Activated T-cell treated with anti-CD3 and anti-CD28 coated beads for 4 hours (primary cell): ENCODE results near the gene RPL22L1.
"Not testable (repeated sequence)": the region's sequence is repeated elsewhere in the genome, so short reads cannot be mapped to it uniquely, and the experiment has no call there.

Experiments
- DNase-seq: peaks from one replicate; pipeline ENCODE4 v3.0.0-alpha.2; 2020

RPL22L1 gene

DNA sequence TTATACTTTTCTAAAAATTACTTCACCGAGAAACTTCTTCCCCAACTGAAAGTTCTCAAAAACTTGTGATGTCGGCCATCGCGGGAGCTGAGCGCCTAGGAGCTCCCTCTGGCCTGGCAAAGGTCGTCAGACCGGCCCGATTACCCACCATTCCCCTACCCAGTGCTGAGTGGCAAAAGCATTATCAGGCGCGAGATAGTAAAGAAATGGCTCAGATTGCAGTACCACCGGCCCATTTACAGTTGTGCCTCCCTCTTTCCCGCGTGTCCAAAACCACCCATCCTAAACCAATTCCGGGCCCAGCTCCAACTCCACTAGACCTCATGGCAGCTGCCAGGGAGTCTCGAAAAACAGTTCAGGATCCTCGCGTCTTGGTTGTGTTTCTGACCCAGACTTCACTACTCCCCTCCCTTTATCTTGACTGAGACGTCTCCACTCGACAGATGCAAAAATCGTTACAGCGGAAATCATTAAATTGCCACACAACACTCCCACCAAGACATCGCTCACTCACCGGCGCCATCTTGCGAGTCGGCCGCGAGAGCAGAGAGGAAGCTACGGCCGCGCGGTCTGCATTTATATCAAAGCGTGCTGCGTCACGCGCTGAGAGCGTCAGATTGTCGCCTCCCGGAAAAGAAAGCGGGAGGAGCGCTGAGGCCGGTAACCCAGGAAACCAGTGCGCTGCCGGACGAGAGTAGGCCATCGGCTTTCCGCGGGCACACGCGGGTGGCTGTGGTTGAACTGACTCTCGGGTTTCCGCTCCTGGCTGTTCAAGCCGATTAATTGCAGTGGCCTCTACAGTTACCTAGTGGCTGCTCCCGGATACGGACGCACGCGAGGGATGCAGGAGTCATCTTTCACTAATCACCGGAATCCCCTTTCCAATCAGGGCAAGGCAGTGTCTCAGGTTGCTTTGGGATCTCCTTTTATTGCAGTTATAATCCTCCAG lies at the start of gene RPL22L1:
Gene RPL22L1 (minus strand): TSS at position 551 of the 949 bp plus-strand sequence. CDS start 28 bp downstream, at position 523.
- DNase-seq = peak; percentile 87

DNA sequence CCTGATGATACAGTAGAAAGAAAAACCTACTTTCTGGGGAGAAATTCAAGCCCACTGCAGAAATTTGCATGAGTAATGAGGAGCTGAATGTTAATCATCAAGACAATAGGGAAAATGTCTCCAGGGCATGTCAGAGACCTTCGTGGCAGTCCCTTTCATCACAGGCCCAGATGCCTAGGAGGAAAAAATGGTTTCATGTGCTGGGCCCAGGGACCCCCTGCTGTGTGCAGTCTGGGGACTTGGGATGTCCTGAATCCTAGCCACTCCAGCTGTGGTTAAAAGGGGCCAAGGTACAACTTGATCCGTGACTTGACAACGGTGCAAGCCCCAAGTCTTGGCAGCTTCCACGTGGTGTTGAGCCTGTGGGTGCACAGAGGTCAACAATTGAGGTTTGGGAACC lies 48.7 kb upstream of the RPL22L1 start:
- DNase-seq = no peak

DNA sequence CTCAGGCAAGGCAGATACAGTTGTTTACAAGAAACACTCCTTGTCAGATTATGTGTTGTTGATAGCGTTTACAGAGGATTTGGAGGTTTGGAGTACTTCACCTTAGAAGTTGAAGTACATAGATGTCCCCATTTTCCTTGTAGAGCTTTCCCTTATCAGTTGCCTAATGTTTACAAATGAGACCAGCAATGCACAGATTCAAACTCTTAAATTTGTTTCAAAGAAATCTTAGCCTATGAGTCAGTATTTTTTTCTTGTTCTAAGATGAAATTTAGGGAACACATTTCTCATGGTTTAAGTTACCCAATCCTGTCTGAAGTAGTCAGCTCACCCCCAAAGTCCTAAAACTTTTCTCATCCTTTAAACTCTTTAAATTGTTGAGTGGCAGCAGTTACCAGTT lies 44.7 kb upstream of the RPL22L1 start:
- no peak for DNase-seq

DNA sequence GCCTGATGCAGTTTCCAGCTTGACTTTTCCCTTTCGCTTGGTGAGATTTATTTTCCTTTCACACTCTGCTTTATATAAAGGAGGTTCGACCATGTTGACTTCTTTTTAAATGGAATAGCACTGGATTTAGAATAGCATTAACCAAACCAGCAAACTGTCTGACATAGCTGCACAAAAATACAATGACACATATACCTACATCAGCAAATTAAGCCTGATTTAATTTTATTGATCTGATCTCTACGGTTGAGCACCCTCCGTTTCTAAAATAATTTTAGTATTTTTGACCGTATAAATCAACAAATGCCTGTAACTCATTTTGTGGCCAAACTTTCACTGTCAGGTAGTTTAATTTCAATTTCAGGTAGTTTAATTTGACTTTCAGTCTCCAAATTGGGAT lies 44.2 kb upstream of the RPL22L1 start:
- DNase-seq = no peak

DNA sequence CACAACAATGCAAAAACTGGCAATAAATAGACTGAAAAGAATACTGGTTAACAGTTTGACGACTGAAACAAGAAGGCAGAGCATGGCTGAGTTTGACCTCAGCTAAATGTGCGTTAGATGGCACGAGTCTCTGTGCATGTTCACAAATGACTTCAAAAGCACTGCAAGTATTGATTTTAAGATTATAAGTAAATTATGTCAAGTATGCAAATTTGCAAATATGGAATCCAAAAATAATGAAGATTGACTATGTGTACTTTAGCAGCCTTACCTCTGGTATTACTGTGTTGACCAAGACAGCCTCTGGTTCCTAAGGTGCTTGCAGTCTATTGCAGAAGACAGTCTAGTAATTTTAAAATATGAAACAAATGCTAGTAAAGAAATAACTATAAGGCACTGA lies 41.1 kb upstream of the RPL22L1 start:
- no peak for DNase-seq

DNA sequence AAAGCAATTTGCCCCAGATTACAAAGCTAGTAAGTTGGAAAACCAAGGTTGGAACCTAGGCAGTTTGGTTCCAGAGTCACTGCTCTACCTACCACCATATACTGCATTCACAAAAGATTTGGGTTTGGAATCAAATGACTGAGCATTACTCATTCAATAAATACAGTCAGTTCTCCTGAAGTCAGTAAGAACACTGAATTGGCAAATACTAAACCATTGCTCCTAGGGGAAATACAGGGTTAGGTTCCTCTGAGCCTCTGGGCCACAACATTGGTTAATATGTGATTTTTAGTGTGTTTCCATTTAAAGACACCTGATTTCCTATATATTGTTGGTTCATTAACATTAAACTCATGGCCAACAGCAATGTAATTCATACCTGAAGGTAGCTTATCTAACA lies 40.5 kb upstream of the RPL22L1 start:
- DNase-seq = no peak

DNA sequence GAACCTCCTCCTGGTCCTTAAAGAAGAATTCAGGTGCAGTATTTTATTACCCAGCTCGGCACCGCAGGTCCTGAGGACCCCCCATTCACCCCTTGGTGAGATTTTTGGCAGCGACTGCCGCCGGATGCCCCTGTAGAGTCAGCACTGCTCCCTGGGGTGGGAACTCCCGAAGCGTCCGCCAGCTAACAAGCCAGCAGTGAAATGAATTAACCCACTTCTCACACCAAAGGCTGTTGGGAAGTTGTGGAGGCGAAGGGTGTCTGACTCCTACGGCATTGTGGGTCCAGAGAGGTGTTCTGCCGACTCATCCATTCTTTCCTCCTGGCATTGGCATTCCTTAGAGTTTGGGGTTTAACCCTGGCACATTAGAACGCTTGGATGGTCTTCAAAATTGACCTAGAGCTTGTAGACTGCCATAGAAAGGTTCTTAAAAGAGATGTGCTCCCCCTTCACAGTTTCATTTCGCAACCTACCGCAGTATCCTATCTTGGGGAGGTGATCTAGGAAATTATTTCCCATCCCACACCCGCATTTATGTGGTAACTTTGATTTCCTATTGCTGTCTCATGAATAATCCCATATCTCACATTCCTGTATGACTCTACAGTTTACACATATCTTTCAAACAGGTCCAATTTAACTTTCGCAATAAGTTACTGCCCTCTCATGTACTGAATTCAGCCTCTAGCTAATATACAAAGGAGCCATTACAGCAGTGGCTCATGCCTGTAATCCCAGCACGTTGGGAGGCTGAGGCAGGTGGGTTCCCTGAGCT lies 39.3 kb upstream of the RPL22L1 start:
- DNase-seq = no peak

DNA sequence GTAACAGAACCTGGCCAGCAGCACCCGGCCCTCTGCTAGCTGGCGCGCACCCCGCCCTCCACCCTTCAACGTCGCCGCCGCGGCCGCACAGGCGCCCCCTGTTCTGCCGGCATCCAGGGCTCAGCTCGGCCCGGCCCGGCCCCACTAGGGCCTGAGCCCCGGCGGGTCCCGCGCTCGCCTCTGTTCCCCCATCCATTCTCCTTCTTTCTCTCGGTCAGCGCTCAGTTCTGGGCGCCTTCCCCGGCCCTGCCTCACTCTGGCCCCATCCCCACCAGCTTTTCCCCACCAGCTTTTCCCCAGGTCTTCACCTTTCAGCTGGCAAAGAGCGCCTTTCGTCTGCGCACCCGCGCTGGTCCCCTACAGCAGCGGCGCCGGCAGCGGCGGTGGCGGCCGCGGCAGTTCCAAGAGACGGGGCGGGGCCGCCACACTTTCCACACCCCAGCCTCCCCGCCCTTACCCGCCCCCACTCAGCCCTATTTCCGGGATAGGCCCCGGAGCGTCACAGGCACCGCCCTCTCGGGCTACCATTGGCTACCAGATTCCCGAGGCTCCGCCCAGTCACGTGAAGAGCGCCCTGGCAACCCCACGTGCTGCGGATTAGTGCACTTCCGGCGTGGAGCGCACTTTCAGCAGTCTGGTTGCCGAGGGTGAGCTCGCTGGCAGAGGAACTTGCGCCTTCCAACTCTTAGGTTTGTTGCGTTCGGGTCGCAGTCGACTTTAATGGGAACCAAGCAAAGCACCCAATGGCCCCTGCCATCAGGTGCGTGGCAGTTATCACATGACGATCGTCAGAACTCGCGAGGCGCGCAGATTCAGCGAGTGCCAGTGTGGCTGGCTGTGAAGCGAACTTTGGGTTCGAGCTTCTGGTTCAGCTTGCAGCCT lies 38.5 kb upstream of the RPL22L1 start, which contains the start of gene EIF5A2:
Gene EIF5A2 (minus strand): TSS at position 403 of the 882 bp plus-strand sequence. CDS start 831 bp downstream, outside the sequence.
- peak; percentile 95 for DNase-seq

DNA sequence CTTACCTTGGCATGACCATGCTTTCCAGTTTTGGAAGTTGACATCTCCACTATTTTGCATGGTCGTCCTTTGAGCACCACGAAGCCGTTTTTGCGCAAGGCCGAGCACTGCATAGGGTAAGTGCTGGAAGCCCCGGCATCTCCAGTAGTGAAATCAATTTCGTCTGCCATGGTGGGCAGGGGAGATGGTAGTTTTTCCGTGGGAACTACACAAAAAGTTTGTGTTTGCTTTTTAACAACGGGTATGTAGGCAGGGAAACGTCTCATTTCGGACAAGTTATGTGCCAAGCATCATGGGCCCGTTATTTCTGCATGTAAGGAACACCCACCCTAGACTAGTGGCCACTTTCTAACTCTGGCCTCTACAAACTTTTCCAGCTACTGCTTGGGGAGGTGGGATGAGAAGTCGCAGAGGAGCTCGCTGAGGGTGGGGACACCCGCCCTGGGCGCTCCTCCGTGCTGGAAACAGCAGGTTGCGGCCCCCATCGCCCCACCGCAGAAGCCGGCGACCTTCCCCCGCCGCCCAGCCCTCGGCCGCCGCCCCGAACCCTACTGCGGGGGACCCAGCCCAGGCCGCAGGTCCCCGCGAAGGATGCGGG lies 37.7 kb upstream of the RPL22L1 start:
- DNase-seq = no peak

DNA sequence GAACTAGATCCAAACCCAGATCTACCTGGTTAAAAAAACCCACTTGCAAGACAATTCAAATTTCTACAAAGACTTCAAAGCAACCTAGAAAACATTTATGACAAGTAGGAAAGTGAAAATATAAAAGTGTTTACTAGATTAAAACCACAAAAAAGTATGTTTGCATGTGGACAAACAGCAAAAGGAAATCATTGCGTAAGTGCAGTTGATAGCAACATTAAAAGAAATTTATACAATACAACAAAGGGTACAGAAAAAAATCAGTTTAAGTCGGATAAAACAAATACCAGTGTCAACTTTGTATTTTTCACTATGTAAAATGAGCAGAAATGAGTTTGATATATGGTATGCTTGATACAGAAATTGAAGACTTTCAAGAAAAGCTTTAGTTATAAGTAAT lies 35.9 kb upstream of the RPL22L1 start:
- DNase-seq = no peak

DNA sequence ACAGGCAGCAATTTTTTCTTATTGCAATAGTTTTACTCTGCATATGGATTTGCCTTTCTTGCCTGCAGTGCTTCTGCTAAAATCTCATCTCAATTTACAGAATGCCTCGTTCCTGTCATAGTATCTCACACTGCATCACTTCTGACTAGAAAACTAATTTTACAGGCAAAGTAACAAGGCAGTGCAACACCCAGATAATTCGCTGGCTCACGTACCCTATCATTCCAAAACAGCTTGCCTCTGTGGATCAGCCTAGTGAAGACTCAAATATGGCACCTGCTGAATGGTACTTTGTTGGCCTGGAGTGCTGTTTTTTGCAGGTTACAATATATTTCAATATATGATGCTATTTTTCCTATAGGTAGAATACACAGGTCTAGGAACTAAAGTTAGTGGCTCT lies 33.1 kb upstream of the RPL22L1 start:
- DNase-seq = no peak

DNA sequence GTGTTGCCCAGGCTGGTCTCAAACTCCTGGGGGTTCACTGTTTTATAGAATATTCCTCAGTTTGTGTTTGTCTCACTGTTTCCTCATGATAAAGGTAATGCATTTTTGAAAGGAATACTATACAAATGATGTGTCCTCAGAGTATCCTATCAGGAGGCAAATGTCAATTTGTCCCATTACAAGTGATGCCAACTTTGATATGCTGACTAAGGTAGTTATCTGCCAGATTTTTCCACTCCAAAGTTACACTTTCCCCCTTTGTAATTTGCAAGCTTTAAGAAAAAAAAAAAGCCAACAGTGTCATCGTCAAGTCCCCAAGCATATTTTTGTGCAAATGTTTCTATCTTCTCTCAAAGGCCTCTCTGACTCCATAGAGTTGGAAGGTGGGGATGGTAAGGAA lies 29.5 kb upstream of the RPL22L1 start:
- no peak for DNase-seq

DNA sequence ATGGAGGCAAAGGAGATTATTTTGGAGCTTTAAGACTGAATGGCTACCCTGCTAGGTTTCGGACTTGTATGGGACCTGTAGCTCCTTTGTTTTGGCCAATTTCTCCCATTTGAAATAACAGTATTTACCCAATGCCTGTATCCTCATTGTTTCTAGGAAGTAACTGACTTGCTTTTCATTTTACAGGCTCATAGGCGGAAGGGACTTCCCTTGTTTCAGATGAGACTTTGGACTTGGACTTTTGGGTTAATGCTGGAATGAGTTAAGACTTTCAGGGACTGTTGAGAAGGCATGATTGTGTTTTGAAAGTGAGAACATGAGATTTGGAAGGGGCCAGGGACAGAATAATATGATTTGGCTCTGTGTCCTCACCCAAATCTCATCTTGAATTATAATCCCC lies 28.0 kb upstream of the RPL22L1 start:
- DNase-seq = no peak

DNA sequence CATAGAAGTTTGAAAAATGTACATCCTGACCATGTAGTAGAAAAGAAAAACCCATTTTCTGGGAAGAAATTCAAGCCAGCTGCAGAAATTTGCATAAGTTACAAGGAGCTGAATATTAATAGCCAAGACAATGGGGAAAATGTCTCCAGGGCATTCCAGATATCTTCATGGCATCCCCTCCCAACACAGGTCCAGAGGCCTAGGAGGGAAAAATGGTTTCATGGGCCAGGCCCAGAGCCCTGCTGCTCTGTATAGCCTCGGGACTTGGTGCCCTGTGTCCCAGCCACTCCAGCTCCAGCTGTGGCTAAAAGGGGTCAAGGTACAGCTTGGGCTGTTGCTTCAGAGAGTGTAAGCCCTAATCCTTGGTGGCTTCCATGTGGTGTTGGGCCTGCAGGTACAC lies 27.2 kb upstream of the RPL22L1 start:
- DNase-seq = not testable (repeated sequence)

DNA sequence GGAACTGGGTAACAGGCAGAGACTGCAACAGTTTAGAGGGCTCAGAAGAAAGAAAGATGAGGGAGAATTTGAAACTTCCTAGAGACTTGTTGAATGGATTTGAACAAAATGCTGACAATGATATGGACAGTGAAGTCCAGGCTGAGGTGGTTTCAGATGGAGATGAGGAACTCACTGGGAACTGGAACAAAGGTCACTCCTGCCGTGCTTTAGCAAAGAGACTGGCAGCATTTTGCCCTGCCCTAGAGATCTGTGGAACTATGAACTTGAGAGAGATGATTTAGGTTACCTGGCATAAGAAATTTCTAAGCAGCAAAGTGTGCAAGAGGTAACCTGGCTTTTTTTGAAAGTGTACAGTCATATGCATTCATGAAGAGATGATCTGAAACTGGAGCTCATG lies 26.8 kb upstream of the RPL22L1 start:
- no peak for DNase-seq

DNA sequence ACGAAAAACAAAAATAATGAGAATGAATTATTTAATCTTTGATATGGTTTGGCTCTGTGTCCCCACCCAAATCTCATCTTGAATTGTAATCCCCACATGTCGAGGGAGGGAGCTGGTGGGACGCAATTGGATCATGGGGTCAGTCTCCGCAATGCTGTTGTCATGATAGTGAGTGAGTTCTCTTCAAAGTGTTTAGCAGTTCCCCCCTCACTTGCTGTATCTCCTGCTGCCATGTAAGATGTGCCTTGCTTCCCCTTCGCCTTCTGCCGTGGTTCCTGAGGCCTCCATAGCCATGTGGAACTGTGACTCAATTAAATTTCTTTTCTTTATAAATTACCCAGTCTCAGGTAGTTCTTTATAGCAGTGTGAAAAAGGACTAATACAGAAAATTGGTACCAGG lies 26.3 kb upstream of the RPL22L1 start:
- DNase-seq = not testable (repeated sequence)

DNA sequence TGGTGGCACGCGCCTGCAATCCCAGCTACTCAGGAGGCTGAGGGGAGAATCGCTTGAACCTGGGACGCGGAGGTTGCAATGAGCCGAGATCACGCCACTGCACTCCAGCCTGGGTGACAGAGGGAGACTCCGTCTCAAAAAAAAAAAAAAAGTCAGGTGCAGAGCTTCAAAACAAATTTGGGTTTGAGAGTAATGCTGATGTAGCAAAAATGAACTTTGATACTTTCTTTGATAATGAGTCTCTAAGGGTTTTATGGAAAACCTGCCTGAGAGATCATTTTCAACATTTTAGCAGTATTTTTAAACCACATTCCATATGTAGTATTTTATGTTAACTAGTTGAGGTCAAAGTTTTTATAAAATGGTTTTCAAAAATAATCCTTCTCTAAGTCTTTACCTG lies 23.9 kb upstream of the RPL22L1 start:
- no peak for DNase-seq

DNA sequence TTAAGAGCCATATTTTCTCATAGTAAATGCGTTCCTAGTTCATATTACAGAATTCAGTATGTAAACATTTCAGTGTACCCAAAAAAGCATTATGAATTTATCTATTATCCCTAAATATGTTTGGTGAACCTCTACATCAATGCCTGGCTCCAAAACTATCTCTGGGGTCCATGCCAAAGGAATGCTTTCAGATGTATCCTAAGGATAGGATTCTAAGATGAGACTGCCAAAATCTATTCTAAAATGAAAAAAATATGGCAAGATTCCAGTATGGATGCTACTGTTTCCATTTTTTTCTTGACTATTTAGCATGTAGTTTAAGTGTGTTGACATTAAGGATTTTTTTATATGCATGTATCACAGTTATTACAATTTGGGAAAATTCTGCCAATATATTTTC lies 19.6 kb upstream of the RPL22L1 start:
- no peak for DNase-seq

DNA sequence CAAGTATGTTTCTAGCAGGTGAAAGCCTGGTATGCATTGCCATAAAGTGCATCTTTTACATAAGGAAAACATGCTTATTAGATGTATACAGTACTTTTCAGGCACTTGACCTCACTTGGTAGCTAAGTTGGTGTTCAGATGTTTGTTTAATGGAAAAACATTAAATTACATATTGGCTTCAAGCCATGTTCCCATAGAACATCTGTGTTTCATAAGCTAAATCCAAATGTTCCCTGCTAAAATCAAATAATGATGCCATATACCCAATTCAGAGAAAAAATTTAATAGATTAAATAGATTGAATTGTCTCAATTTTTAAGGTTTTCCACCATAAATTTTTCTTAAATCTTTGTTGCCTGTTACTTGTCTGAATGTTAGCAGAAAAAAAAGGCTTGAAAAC lies 19.1 kb upstream of the RPL22L1 start:
- no peak for DNase-seq

DNA sequence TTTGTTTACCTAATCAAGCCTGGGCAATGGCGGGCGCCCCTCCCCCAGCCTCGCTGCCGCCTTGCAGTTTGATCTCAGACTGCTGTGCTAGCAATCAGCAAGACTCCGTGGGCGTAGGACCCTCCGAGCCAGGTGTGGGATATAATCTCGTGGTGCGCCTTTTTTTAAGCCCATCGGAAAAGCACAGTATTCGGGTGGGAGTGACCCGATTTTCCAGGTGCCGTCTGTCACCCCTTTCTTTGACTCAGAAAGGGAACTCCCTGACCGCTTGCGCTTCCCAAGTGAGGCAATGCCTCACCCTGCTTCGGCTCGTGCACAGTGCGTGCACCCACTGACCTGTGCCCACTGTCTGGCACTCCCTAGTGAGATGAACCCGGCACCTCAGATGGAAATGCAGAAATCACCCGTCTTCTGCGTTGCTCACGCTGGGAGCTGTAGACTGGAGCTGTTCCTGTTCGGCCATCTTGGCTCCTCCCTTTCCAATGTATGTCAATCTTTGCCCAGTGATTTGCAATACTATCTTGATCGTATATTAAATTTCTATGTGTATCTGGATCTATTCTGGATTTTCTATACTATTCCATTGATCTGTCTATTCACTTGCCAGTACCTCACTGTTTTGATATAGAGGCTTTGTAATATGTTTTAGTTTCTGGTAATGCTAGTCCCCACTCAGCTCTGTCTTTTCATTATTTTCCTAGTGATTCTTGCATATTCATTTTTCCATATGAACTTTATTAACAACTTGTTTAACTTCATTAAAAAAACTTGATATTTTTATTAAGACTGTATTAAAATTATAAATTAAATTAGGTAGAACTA lies 14.3 kb upstream of the RPL22L1 start:
- DNase-seq = not testable (repeated sequence)

DNA sequence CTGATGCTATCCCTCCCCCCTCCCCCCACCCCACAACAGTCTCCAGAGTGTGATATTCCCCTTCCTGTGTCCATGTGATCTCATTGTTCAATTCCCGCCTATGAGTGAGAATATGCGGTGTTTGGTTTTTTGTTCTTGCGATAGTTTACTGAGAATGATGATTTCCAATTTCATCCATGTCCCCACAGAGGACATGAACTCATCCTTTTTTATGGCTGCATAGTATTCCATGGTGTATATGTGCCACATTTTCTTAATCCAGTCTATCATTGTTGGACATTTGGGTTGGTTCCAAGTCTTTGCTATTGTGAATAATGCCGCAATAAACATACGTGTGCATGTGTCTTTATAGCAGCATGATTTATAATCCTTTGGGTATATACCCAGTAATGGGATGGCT lies 8.7 kb upstream of the RPL22L1 start:
- not testable (repeated sequence) for DNase-seq
